Ovary (tissue), 3 donors: ENCODE data around the gene RABGAP1L.

Experiments used
- CTCF ChIP-seq, 3 donors: fragments of 450-650 bp in 2 of 3; fragments of 200-600 bp in 1 of 3; IDR thresholded peaks; one replicate each; pipeline versions ENCODE4 v1.5.1 to v1.8.0; 2016 to 2022; ENCODE audit warnings: antibody characterized with exemption in 3 of 3, mild to moderate bottlenecking in 1 of 3
- POLR2A ChIP-seq: fragments of 450-650 bp; IDR thresholded peaks from one replicate; pipeline ENCODE4 v1.6.1; 2017; ENCODE audit warnings: antibody characterized with exemption, mild to moderate bottlenecking, moderate library complexity
- donor health status: DM: no; HTN: no; CAD: no.

DNA sequence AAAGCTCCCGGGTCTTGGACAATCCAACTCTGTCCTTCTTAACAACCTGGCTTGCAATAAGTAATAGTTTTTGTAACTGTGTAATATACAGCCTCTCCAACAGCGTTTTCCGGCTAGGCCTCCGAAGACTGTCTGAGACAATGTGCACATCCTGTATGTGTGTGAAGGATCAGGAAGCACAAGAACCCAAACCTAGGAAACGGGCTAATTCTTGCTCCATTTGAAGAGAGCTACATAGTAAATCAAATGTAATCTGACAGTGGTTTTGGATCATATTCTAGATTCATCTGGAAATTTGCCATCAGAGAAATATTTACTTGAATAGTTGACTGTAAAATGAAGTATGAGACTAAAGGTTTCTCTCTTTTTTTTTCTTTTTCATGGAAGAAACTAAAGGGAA, 289.7 kb downstream of the RABGAP1L start:
- TF ChIP-seq POLR2A (no peak), CTCF (IDR thresholded peaks at IDR 0.05) (no peak)
